Measurements from ENCODE around the gene CDKN2B-AS1.
A peak's percentile ranks its signal among the peaks of the same experiment; 100 is the strongest.

CDKN2B-AS1 gene

GRCh38 chr9:22008384-22008716 is 13.8 kb downstream of the CDKN2B-AS1 start:
- peak overlapping the region; percentile 35 for H3K4me3 ChIP-seq (ENCODE audit: low read depth, low read length)
- DNase-seq (ENCODE audit: low read depth), result no peak
- no peak for TF ChIP-seq CTCF (IDR thresholded peaks at IDR 0.05; ENCODE audit: insufficient read depth, low read depth, low read length, missing control alignments)

- peak within 1 kb of the TSS; percentile 61 for H3K4me3 ChIP-seq (ENCODE audit: low read depth, low read length)
- peak; percentile 85 for DNase-seq (ENCODE audit: low read depth)
- TF ChIP-seq CTCF (IDR thresholded peaks at IDR 0.05; ENCODE audit: insufficient read depth, low read depth, low read length, missing control alignments), result peak; percentile 77
Observed at GRCh38 chr9:22008717-22009505, 14.3 kb downstream of the CDKN2B-AS1 start, which contains the start of gene CDKN2B. Gene CDKN2B, minus strand, starts transcription at chr9:22009305. Its CDS starts 352 bp downstream, at chr9:22008953.

GRCh38 chr9:22009506-22009867 is 14.9 kb downstream of the CDKN2B-AS1 start:
- TF ChIP-seq CTCF (IDR thresholded peaks at IDR 0.05; ENCODE audit: insufficient read depth, low read depth, low read length, missing control alignments), result no peak
- peak overlapping the region; percentile 61; the same call in 1 of the 2 replicates for H3K4me3 ChIP-seq (ENCODE audit: low read depth, low read length)

GRCh38 chr9:22010866-22011625 is 16.5 kb downstream of the CDKN2B-AS1 start:
- TF ChIP-seq CTCF (IDR thresholded peaks at IDR 0.05; ENCODE audit: insufficient read depth, low read depth, low read length, missing control alignments), result no peak
- DNase-seq (ENCODE audit: low read depth), result no peak
- H3K4me3 ChIP-seq (ENCODE audit: low read depth, low read length), result no peak overlapping the region

More at GRCh38 chr9:22009506-22009867, 14.9 kb downstream of the CDKN2B-AS1 start:
- DNase-seq (ENCODE audit: low read depth), result no peak

GRCh38 chr9:22022396-22022795 is 27.8 kb downstream of the CDKN2B-AS1 start:
- TF ChIP-seq CTCF (IDR thresholded peaks at IDR 0.05; ENCODE audit: insufficient read depth, low read depth, low read length, missing control alignments), result no peak
- H3K4me3 ChIP-seq (ENCODE audit: low read depth, low read length), result no peak overlapping the region
- DNase-seq (ENCODE audit: low read depth), result no peak

- TF ChIP-seq CTCF (IDR thresholded peaks at IDR 0.05; ENCODE audit: insufficient read depth, low read depth, low read length, missing control alignments), result no peak
- no peak for DNase-seq (ENCODE audit: low read depth)
- H3K4me3 ChIP-seq (ENCODE audit: low read depth, low read length), result no peak overlapping the region
Observed at GRCh38 chr9:22026696-22027095, 32.1 kb downstream of the CDKN2B-AS1 start.
